Keratinocyte (primary cell): Measurements from ENCODE around the gene CISD3. TPM values are rescaled to one million over a fixed set of nuclear protein-coding genes. Genes with fewer than 3 reads are reported as not detected.

Experiments used
- DNase-seq: peaks from one replicate; pipeline ENCODE4 v3.0.0-alpha.2; 2011; ENCODE audit warnings: low read depth, missing footprints, low spot score
- FAIRE-seq: peaks from 2 replicates; lab custom pipeline; 2011; peaks lifted over from hg19 to GRCh38; lab: Jason Lieb, UNC
- H2AFZ ChIP-seq: 2 replicates; pipeline ENCODE4 v1.6.0; 2012; ENCODE audit warnings: low read length, control low read depth, inconsistent platforms; ENCODE audit not compliant: control insufficient read depth
- H3K27ac ChIP-seq: 2 replicates; pipeline ENCODE4 v1.5.1; 2011; ENCODE audit warnings: low read length; ENCODE audit not compliant: control insufficient read depth, insufficient read depth
- H3K27me3 ChIP-seq: 3 replicates; pipeline ENCODE4 v1.6.0; 2011; ENCODE audit warnings: low read length; ENCODE audit not compliant: control insufficient read depth, insufficient read depth; ENCODE audit errors: extremely low read depth
- H3K36me3 ChIP-seq, 2 experiments: 2 replicates in 1 of 2; 3 replicates in 1 of 2; pipeline ENCODE4 v1.5.1; 2011; ENCODE audit warnings: low read length in 2 of 2, mild to moderate bottlenecking in 1 of 2; ENCODE audit not compliant: control insufficient read depth in 2 of 2, insufficient read depth in 2 of 2; ENCODE audit errors: extremely low read depth in 1 of 2
- H3K4me1 ChIP-seq: 3 replicates; pipeline ENCODE4 v1.5.1; 2011; ENCODE audit warnings: low read length; ENCODE audit not compliant: control insufficient read depth, insufficient read depth; ENCODE audit errors: extremely low read depth
- H3K4me2 ChIP-seq: 3 replicates; pipeline ENCODE4 v1.6.0; 2011; ENCODE audit warnings: low read depth, low read length; ENCODE audit not compliant: control insufficient read depth, insufficient read depth; ENCODE audit errors: extremely low read depth
- H3K4me3 ChIP-seq, 3 experiments: fragments of 200-600 bp in 1 of 3; sonication (generic) in 1 of 3; 2 replicates in 2 of 3; 3 replicates in 1 of 3; pipeline ENCODE4 v1.5.1; 2011 to 2016; ENCODE audit warnings: low read length in 3 of 3, mild to moderate bottlenecking in 3 of 3, control low read depth in 2 of 3, inconsistent platforms in 1 of 3, low read depth in 1 of 3, mixed read lengths in 1 of 3, mixed run types in 1 of 3, moderate library complexity in 1 of 3; ENCODE audit not compliant: control insufficient read depth in 2 of 3, insufficient read depth in 2 of 3; ENCODE audit errors: extremely low read depth in 1 of 3
- H3K79me2 ChIP-seq: 2 replicates; pipeline ENCODE4 v1.6.0; 2012; ENCODE audit warnings: low read length; ENCODE audit not compliant: control insufficient read depth, insufficient read depth
- H3K9ac ChIP-seq: 3 replicates; pipeline ENCODE4 v1.6.0; 2011; ENCODE audit warnings: low read length; ENCODE audit not compliant: control insufficient read depth, insufficient read depth; ENCODE audit errors: extremely low read depth
- H3K9me1 ChIP-seq: 3 replicates; pipeline ENCODE4 v1.6.0; 2011; ENCODE audit warnings: low read length; ENCODE audit not compliant: control insufficient read depth, insufficient read depth; ENCODE audit errors: extremely low read depth
- H3K9me3 ChIP-seq: 2 replicates; pipeline ENCODE4 v1.5.1; 2012; ENCODE audit warnings: low read depth, low read length; ENCODE audit not compliant: control insufficient read depth
- H4K20me1 ChIP-seq: 3 replicates; pipeline ENCODE4 v1.6.0; 2011; ENCODE audit warnings: low read length; ENCODE audit not compliant: control insufficient read depth, insufficient read depth; ENCODE audit errors: extremely low read depth
- CTCF ChIP-seq, 3 experiments: IDR thresholded peaks in 1 of 3; conservative IDR thresholded peaks in 1 of 3; optimal IDR thresholded peaks in 1 of 3; 2 replicates in 2 of 3; 3 replicates in 1 of 3; pipeline versions ENCODE3 to v1.5.1; 2011; ENCODE audit warnings: low read length in 3 of 3, mild to moderate bottlenecking in 3 of 3, moderate library complexity in 2 of 3, control low read depth in 1 of 3, inconsistent platforms in 1 of 3; ENCODE audit not compliant: insufficient read depth in 2 of 3; ENCODE audit errors: extremely low read depth in 1 of 3
- EZH2 ChIP-seq: IDR thresholded peaks from one replicate; pipeline ENCODE4 v1.6.1; 2012; ENCODE audit warnings: inconsistent platforms, mild to moderate bottlenecking, low read length, moderate library complexity
- dilution Hi-C: fragments of 300-500 bp; cut with MboI; formaldehyde crosslinking; loops from one replicate; pipeline ENCODE4 v1.7.0; 2020; ENCODE audit warnings: low sequenced_read_pairs; ENCODE audit not compliant: extremely low pct_ligation_motif_present
- polyA plus RNA-seq, 5 experiments: library from polyadenylated mRNA; depleted of rRNA in 3 of 5; stranded (reverse) in 3 of 5; stranded (forward) in 1 of 5; unstranded in 1 of 5; fragments of >200 nt; gene quantifications; 1 replicate in 1 of 5; 2 replicates in 3 of 5; 3 replicates in 1 of 5; pipeline versions ENCODE4 v1.2.1 to v1.2.3, GENCODE V29; 2011 to 2012; ENCODE audit warnings: missing spikeins in 2 of 5, low read depth in 1 of 5, low replicate concordance in 1 of 5

CISD3 gene
- polyA plus RNA-seq, 1 donor (not counting 4 experiments of a cell fraction or from before 2014, with no cell fraction given), result 17.1 TPM

- no peak overlapping the region for H3K4me3 ChIP-seq
- H2AFZ ChIP-seq, result no peak overlapping the region
- TF ChIP-seq EZH2, result no peak
- TF ChIP-seq CTCF (optimal IDR thresholded peaks at IDR 0.05 in 1 of 3, IDR thresholded peaks at IDR 0.05 in 1 of 3, conservative IDR thresholded peaks at IDR 0.05 in 1 of 3; ENCODE audit: extremely low read depth in 1 of 3, insufficient read depth in 2 of 3, low read length in 3 of 3), result no peak
- no peaks in the 10 kb centered on the region for H3K27me3 ChIP-seq
- H3K79me2 ChIP-seq, result no peaks in the 10 kb centered on the region
- H3K27ac ChIP-seq, result no peak overlapping the region
- dilution Hi-C loops, result no loop called here
- H3K36me3 ChIP-seq, result peaks cover 17 to 27% of the 10 kb centered on the region in 2 experiments
- no peaks in the 10 kb centered on the region for H4K20me1 ChIP-seq
- H3K4me1 ChIP-seq, result peaks cover 10% of the 10 kb centered on the region
- no peaks in the 10 kb centered on the region for H3K9me1 ChIP-seq
- DNase-seq (no peak), FAIRE-seq (no peak)
- no peak overlapping the region for H3K4me2 ChIP-seq
- H3K9ac ChIP-seq, result no peak overlapping the region
- H3K9me3 ChIP-seq, result no peaks in the 10 kb centered on the region
Observed at GRCh38 chr17:38709104-38709820, 20.9 kb upstream of the CISD3 start.

DNA sequence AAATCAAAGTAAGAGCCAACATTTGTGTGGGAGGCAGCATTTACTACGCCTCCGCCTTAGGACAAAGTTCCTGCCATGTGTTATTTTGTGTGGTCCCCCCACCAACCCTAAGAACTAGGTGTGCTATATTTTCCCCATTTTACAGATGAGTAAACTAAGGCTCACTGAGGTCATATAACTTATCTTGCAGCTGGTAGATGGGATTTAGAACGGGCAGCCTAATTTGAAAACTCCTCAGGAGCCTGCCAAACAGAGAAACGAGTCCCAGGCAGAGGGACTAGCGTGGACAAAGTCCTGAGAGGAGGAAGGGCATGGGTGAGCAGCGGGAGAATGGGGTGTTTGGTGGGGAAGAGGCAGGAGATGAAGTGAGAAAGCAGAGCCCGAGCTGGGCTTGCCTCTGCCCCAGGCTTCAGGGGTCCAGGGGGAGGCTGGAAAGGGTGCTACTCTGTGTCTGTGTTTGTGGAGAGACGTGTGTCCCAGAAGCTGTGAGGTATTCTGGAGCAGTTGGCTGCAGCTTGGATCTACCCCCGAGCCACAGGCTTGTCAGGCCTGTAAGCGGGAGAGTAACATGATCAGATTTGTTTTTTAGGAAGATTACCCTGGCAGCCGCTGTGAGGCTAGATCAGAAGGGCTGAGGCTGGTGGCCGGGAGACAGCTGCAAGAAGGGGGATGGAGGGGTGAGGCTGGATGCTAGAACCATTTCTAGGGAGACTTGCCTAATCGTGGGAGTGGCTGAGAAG is 20.1 kb upstream of the CISD3 start:
- Histone ChIP-seq H3K4me2 (no peak overlapping the region), H4K20me1 (no peaks in the 10 kb centered on the region), H3K27me3 (no peaks in the 10 kb centered on the region), H3K9me1 (no peaks in the 10 kb centered on the region), H3K36me3 (peaks cover 18 to 27% of the 10 kb centered on the region in 2 experiments), H3K4me3 (no peak overlapping the region), H2AFZ (no peak overlapping the region), H3K4me1 (peaks cover 6% of the 10 kb centered on the region), H3K79me2 (no peaks in the 10 kb centered on the region), H3K9ac (no peak overlapping the region), H3K27ac (no peak overlapping the region), H3K9me3 (no peaks in the 10 kb centered on the region)
- DNase-seq (no peak), FAIRE-seq (no peak)
- dilution Hi-C loops, result no loop called here
- TF ChIP-seq CTCF (optimal IDR thresholded peaks at IDR 0.05 in 1 of 3, IDR thresholded peaks at IDR 0.05 in 1 of 3, conservative IDR thresholded peaks at IDR 0.05 in 1 of 3; ENCODE audit: extremely low read depth in 1 of 3, insufficient read depth in 2 of 3, low read length in 3 of 3), result no peak
- TF ChIP-seq EZH2, result no peak
